GM10847 (cell line): ENCODE measurements around the gene NPBWR2.

Experiments
- POLR2A ChIP-seq: IDR thresholded peaks from 2 replicates; pipeline ENCODE4 v1.6.1; 2011; ENCODE audit not compliant: insufficient read length; ENCODE audit errors: extremely low read depth

NPBWR2 gene

DNA sequence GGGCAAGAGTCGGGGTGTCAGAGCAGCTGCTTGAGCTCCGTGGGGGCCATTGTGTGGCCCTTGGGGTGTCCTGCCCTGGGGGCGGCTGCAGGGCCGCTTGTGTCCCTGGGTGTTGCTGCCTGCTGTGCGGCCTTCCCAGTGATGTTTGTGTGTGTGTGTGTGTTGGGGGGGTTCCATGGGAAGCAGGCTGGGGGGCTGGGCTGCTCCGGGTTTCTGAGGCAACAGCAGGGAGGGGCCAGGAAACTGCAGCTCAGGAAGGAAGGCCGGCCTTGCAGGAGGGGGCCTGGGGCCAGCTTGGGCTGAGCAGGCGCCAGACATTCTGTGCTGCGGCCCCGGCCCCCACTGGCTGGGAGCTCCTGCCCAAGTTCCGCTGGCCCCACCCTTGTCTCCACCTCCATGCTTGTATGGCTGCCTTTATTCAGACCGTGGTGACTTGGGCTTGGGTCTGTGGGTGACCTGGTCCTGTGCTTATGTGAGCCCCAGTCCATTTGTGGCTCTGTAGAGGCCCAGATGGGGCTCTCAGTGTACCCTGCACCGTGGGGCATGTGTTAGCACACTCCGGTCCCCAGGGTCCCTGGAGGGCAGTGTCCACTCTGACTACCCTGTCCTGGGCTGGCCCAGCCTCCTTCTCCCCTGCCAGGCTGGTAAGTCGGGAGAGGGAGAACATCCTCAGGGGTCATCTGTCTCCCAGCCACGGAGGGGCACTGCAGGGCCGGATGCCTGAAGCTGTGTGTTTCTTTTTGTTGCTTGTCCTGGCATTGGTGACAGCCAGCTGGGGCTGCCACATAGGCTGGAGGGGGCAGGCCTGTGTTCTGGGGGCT is 53.3 kb downstream of the NPBWR2 start:
- TF ChIP-seq POLR2A, result no peak
